HG02759 (cell line): ENCODE results near the gene WDR5B.

Source experiments
- ATAC-seq: cut with Tn5 transposase; IDR thresholded peaks from one replicate; pipeline ENCODE4 v1.9.1; 2021; ENCODE audit warnings: mild to moderate bottlenecking, moderate library complexity; ENCODE audit not compliant: unreplicated experiment

WDR5B gene

DNA sequence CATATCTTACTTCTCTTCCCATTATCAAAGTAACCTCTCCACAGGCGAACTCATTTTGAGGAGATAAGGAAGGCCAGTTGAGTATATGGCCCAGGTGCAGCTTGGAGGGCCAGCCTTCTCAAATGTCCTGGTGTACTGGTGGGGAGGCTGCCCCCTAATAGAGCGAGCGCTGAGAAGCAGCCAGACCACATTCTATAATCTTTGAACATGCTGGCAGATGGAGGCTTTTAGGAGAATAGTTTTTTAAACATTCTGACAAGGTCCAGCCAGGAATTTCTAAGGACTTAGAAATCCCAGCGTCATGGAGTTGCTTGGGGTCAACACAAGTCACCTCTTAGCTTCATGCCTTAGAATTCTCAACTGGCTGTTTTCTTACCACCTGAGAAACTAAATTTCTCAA lies 5.8 kb downstream of the WDR5B start:
- no peak for ATAC-seq

- ATAC-seq = no peak
These were observed 6.4 kb downstream of the WDR5B start for GRCh38 chr3:122409446-122409845.

DNA sequence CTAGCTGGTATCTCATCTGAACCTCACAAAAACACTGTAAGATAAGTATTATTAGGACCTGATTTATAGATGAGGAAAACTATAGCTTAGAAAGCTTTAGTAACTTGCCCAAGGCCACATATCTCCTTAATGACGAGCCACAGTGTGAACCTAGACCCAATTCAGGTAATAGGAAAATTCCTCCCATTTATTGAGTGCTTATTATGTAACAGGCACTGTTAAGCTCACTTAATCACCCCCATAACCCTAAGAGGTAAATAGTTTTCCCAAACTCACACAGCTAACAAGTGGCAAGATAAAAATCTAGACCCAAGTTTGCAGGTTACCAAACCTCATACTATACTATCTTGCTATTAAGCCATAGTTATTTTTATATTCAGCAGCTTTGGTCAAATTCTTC lies 7.9 kb downstream of the WDR5B start:
- no peak for ATAC-seq

GRCh38 chr3:122406198-122406597 lies 9.7 kb downstream of the WDR5B start:
- ATAC-seq = peak; percentile 87

GRCh38 chr3:122405015-122405414 lies 10.8 kb downstream of the WDR5B start:
- no peak for ATAC-seq

DNA sequence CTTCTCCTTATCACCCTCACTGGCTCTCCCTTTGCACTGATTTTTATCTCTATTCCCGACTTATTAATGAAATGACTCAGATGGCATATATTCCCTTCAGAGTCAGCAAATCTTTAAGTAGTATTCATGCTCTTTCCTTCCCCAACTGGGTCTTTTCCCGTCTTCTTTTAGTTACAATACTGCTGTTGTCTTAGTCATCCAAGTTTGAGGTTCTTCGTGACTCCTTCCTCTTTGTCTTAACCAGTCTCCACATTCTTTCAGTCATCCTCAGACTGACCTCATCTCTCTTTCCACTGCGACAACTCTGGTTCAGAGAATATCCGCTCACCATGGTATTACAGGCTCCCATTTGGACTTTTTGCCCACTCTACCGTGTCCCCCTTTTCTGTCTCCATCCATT lies 12.4 kb downstream of the WDR5B start:
- no peak for ATAC-seq

- no peak for ATAC-seq
These were observed 16.9 kb downstream of the WDR5B start for GRCh38 chr3:122398920-122399319.

DNA sequence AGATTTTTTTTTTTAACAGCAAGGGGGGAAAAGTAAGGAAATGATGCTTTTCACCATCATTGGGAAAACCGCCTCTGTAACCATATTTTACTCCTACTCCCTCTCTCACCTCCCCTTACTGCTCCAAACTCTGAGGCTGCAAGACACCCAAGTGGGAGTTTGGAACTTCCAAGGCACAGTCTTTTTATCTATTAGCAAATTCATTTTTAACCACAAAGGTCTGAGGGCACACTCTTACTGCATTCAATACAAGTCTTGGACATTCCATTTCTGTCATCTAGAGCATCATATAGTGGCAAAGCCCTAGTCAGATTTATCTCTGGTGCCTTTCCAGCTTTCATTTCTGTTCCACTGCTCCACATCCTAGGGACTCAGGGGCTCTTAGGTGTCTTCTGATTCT lies 18.7 kb downstream of the WDR5B start:
- no peak for ATAC-seq

DNA sequence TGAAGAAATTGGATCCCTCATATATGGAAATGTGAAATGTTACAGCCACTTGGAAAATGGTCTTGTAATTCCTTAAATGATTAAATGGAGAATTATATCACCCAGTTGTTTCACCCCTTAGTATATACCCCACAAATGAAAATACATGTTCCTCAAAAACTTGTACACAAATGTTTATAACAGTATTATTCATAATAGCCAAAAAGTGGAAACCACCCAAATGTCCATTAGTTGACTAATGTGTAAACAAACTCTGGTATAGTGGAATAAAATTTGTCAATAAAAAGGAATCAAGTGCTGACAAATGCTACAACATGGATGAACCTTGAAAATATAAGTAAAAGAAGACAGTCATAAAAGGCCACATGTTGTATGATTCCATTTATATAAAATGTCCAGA lies 19.4 kb downstream of the WDR5B start:
- ATAC-seq = no peak

DNA sequence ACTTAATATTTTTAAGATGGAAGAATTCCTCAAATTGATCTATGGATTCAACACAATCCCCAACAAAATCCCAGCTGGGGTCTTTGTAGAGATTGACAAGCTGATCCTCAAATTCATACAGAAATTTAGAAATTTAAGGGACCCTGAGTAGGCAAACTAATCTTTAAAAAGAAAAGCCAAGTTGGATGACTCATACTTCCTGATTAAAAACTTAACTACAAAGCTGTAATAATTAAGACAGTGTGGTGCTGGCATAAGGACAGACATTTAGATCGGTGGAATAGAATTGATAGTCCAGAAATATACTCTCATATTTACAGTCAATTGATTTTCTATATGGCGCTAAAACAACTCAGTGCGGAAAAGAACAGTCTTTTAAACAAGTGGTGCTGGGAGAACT lies 20.3 kb downstream of the WDR5B start:
- no peak for ATAC-seq

DNA sequence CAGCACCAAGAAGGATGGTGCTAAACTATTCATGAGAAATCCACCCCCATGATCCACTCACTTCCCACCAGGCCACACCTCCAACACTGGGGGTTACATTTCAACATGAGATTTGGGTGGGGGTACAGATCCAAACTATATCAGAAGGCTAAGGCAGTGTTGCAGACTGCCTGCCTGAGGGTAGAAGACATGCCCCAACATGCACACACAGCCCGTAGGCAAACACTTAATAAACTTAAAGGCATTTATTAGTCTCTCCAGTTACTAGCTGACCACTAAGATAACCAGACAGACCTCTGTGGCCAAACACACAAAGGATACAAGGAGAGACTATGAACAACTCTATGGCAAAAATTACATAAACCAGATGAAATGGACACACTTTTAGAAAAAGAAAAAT lies 21.7 kb downstream of the WDR5B start:
- ATAC-seq = no peak

DNA sequence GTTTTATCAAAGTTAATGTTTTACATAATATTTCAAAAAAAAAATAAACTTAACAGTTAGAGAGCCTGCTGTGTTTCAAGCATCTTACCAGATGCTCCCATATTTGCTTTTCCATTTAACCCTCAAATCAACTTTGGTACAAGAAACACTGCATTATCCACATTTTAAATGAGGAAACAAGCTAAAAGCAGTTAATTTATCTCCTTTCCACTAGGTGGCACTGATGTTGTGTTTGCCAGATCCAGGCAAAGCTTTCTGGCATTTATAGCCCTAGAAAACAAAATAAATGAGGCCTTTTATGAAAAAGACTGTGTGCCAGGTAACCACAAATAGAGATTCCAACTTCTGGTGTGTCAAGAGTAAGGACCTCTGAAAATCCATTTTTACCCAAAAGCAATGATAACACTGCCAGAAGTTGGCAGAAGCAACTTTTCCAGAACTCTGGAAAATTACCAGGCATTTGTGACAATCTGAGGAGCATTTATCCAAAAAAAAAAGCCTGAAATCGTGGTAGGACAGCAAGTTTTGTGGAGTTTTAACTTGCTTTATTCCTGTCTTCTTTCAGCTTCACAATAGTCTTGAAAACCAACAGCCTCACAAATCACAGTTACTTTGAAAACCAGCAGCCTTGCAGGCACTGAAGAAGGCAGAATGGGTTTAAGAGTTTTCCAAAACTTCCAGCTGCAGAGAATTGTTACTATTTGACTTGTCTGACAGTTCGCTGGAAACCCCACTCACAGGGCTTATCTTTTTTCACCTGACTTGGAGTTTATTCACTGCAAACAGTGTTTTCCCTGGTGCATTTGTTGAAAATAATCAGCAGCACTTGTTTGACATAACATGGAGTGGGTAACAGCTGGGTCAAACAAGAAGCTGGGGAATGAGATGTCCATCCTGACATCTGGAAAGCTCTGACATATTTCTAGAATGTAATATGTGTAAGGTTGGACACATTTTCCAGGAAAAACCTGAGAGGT lies 22.7 kb downstream of the WDR5B start:
- ATAC-seq = no peak

GRCh38 chr3:122391681-122392446 lies 24.0 kb downstream of the WDR5B start:
- ATAC-seq = no peak

- ATAC-seq = no peak
These were observed 25.2 kb downstream of the WDR5B start for GRCh38 chr3:122390665-122391064.

GRCh38 chr3:122389892-122390291 lies 26.0 kb downstream of the WDR5B start:
- no peak for ATAC-seq

GRCh38 chr3:122389197-122389596 lies 26.7 kb downstream of the WDR5B start:
- ATAC-seq = no peak

DNA sequence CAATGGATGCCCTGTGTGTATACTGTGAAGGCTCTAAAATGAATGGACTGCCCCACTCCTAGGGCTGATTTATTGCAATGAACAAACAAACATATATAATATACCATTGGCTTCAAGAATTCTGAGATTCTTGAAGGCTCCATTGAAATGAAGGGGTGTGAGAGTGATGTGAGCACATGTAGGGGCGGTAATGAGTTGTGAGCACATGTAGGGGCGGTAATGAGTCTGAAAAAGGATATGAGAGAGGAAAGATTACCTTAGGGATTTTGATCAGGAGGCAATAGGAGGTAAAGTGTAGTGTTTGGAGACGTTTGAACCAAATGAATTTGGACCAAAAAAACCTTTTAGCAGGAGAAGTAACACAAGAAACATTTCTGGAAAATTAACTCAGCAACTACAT lies 28.2 kb downstream of the WDR5B start:
- ATAC-seq = no peak

DNA sequence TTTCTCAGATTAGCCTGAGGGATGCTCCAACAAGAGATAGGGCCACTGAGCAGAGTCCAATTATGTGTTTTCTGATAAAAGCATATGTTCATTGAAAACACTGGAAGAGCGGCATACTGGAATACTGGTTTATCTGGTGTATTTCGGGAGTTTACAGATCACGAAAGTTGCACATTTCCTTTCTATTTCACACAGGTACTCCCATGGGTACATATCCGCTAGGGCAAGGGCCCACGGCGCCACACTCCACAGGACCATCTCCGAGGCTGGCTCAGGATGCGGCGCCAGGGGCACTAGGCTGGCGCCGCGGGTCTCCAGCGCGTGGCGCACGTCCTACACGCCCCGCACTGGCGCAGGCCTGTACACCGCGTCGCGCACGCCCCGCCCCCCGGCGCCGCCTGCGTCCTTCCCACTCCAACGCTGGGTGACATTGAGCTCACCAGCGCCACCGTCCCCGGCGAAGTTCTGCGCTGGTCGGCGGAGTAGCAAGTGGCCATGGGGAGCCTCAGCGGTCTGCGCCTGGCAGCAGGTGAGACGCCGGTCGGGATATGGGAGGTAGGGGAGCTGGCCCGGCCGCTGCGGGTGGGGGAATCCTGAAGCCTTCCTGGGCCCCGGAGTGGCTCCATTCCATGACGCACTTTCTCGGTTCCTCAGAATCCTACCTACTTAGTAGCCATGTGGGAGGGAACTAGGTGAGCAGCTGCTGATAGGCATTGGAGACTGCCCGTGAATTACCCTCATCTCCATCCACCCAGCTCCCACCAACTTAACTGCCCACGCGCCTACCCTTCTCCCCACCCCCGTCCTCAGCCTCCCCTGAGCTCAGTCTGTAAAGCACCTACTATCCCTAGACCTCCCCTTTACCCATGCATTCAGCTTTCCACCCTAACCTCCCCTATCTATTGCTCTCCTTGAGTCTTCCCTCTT lies 31.8 kb downstream of the WDR5B start, which contains the start of gene FAM162A:
FAM162A (plus strand) TSS at position 412 of the 927 bp plus-strand sequence; CDS start at position 496, 84 bp downstream.
- peak; percentile 94 for ATAC-seq

- peak; percentile 41 for ATAC-seq
These were observed 32.8 kb downstream of the WDR5B start, which contains the start of gene MIX23 for GRCh38 chr3:122382888-122383666. TSS of gene MIX23 (minus strand) at chr3:122383231. CDS start at chr3:122383224, 7 bp downstream.

DNA sequence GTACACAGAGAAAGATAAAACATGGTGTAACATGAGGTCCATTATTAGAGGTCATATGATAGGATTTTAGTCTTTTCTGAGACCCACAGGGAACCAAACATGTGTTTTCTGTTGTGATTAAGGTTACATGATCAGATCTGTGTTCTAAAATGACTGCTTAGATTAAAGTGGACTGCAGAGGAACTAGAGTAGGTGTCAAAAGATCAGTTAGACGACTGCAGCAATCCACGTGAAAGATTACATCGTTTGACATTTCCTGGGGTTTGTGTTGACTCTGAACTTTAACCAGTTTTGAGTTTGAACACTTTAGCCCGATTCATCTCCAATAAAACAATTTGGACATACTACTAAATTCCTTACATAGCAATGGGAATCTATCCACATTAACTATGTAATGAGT lies 37.9 kb downstream of the WDR5B start:
- ATAC-seq = no peak
